ENCODE data around the gene SLC26A2.

DNA sequence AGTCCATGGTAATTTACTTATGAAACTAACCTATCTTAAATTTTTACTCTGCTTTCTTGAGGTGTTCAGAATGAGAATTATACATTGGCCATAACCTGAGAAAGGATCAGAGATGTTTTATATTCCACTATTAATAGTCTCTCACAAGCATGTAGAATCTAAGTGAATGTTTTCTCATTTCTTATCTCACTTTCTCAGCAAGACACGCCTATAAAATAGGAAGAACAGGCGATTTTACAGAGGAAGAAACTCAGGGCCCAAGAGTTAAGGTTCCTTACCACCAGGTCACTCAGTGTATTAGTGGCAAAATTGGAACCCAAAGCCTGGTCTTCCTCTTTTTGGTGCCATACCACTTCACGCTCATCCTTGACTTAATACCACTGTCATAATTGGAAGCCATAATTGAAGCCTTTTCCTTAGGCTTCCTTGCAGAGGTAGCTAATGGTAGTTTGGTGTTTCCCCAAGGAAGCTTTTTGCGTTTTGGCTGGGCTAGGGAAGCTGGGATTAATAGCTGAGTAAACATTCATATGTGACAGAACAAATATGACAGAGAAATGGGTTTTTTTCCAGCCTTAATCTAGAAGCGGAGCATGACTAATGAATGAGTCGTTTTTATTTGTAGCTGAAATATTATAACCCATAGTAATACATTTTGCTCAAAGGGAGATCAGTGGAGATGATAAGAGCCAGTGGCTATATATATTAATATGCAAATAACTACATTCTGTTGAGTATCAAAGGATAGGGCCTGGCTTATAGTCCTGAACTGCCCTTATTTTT, 56.9 kb downstream of the SLC26A2 start:
- TF ChIP-seq POLR2A (IDR thresholded peaks at IDR 0.05; ENCODE audit: low read length) (peak; percentile 11), GATA1 (IDR thresholded peaks at IDR 0.05; ENCODE audit: low read depth, low read length) (no peak)
